Stimulated activated naive CD8-positive, alpha-beta T cell treated with anti-CD3 and anti-CD28 coated beads, Interleukin-15, amount 100 ng/mL, for 72 hours (primary cell): ENCODE results near the gene FBXL16.

Experiments
- ATAC-seq: fragments of 150-1000 bp; cut with Tn5 transposase; 2 replicates; pipeline ENCODE4 v1.10.0; 2021; ENCODE audit warnings: mild to moderate bottlenecking, moderate library complexity
- DNase-seq, 2 donors: peaks; one replicate each; pipeline ENCODE4 v3.0.0; 2021 to 2022
- H3K27ac Mint-ChIP-seq, 2 donors: one replicate each; pipeline ENCODE4 v1.8.0; 2022; ENCODE audit warnings: mild to moderate bottlenecking in 2 of 2, mixed read lengths in 2 of 2, moderate library complexity in 2 of 2
- H3K27me3 Mint-ChIP-seq: one replicate; pipeline ENCODE4 v1.8.0; 2022; ENCODE audit warnings: mixed read lengths
- H3K4me1 Mint-ChIP-seq: one replicate; pipeline ENCODE4 v1.8.0; 2022; ENCODE audit warnings: mild to moderate bottlenecking, mixed read lengths
- H3K4me3 Mint-ChIP-seq, 2 donors: one replicate each; pipeline ENCODE4 v1.8.0; 2022; ENCODE audit warnings: mild to moderate bottlenecking in 2 of 2, mixed read lengths in 2 of 2, moderate library complexity in 1 of 2
- H3K9me3 Mint-ChIP-seq, 2 donors: one replicate each; pipeline ENCODE4 v1.8.0; 2022; ENCODE audit warnings: mixed read lengths in 2 of 2

Gene FBXL16

DNA sequence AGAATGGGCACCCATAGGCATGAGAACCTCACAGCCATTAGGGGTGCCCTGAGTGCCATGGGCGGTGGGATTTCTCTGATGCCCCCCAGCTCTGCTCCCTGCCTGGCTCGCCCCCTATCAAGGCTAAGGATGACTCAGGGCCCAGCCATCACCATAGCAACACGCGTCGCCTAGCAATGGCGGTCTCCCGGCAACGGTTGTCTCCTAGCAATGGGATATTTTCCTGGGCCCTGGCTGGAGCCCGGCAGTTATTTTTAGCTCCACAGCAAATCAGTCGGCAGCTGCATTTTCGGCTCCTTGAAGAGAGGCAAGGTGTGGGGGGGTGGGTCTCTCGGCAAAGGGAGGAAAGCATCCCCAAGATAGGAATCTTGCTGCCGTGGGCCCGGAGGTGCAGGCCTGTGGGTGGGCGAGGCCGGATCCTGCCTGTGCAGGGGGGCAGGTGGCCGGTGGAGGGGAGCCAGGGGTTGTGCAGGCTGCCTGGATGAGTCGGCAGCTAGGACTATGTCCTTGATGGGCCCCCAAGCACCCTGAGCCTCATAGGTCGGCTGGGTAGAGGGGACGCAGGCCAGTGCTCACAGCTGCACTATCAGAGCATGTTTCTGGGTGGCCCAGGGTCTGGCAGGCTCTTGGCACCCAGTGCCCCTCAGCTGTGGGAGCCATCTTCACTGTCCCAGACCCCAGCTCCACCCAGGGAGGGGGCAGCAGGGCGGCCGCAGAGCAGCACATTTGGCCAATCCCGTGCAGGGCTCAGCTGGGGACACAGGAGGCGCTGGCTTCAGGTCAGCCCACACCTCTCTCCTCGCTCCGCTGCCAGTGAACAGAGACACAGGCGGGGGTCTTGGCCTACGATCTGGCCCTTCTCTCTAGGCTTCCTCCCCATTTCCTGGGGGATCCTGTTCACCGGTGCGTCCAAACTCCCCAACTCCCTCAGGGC is 4.2 kb upstream of the FBXL16 start:
- H3K9me3 Mint-ChIP-seq: no peaks in the 10 kb centered on the region
- DNase-seq: no peak
- peaks cover 23% of the 10 kb centered on the region for H3K4me1 Mint-ChIP-seq
- no peak for ATAC-seq
- H3K27me3 Mint-ChIP-seq: peaks cover 76% of the 10 kb centered on the region
- H3K27ac Mint-ChIP-seq: no peak overlapping the region
- no peak overlapping the region for H3K4me3 Mint-ChIP-seq

DNA sequence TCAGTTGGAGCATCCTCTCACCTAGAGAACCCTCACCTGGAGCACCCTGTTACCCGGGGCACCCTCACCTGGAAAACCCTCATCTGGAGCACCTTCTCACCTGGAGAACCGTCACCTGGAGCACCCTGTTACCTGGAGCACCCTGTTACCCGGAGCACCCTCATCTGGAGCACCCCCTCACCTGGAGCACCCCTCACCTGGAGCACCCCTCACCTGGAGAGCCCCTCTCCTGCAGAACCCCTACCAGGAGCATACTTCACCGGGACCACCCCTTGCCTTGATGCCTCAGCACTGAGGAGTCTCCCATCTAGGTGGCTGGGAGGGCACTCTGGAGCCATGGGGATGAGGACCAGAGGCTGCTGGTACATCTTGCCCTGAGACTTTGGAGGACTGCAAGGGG is 3.4 kb upstream of the FBXL16 start:
- Mint-ChIP-seq H3K4me3 (no peak overlapping the region), H3K27me3 (peaks cover 80% of the 10 kb centered on the region), H3K27ac (no peak overlapping the region), H3K4me1 (peaks cover 14% of the 10 kb centered on the region), H3K9me3 (no peaks in the 10 kb centered on the region)
- ATAC-seq (no peak), DNase-seq (no peak)

- ATAC-seq (no peak), DNase-seq (no peak)
- H3K4me1 Mint-ChIP-seq: peaks cover 12% of the 10 kb centered on the region
- H3K9me3 Mint-ChIP-seq: no peaks in the 10 kb centered on the region
- no peak overlapping the region for H3K4me3 Mint-ChIP-seq
- H3K27ac Mint-ChIP-seq: no peak overlapping the region
- peaks cover 83% of the 10 kb centered on the region for H3K27me3 Mint-ChIP-seq
Observed at GRCh38 chr16:708019-708418, 2.4 kb upstream of the FBXL16 start.

- no peaks in the 10 kb centered on the region for H3K9me3 Mint-ChIP-seq
- peaks cover 11% of the 10 kb centered on the region for H3K4me1 Mint-ChIP-seq
- DNase-seq (no peak), ATAC-seq (no peak)
- H3K27me3 Mint-ChIP-seq: peaks cover 86% of the 10 kb centered on the region
- H3K27ac Mint-ChIP-seq: no peak overlapping the region
- no peak overlapping the region for H3K4me3 Mint-ChIP-seq
Observed at GRCh38 chr16:707062-707538, 1.5 kb upstream of the FBXL16 start.

- Mint-ChIP-seq H3K4me1 (peaks cover 14% of the 10 kb centered on the region), H3K27ac (no peak overlapping the region), H3K27me3 (peaks cover 88% of the 10 kb centered on the region), H3K4me3 (peak overlapping the region in 1 of 2 donors; percentile 10), H3K9me3 (no peaks in the 10 kb centered on the region)
- no peak for DNase-seq
- no peak for ATAC-seq
Observed at GRCh38 chr16:706189-707061, 824 bp upstream of the FBXL16 start.

DNA sequence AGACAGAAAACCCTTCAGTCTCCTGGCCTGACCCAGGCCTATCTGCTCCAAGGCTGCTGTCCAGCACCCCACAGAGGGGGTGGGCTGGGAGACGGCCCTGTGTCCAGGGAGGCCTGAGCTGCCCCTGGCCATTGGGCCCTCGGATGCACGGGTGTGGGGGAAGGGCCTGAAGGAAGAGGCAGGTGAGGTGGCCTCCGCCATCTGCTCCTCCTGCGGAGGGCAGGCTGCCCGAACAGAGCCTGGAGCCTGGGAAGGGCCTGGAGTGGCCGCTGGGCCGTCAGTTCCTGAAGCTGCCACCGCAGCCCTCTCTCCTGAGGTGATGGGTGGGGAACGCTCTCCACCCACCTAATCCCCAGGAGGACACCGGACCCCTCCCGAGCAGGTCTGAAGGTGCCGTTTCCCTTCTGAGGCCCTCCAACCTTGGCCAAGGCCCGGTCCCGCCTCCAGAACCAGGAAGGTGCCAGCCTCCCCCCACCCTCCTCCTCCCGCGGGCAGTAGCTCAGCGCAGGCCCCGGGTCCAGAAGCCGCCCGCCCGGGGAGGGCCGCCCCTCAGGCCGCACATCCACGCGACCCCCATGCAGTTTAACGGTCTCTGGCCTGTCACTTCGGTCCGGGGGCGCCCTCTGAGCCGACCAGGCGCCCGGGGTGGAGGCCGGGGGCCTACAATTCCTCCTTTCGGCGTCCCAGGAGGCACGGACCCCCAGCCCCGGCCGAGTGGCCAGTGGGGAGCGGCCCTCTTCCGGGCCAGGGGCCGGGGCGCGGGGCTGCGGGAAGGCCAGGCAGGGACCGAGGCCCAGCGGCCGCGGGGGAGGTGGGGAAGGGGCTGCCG is 835 bp downstream of the FBXL16 start:
- no peak overlapping the region for H3K4me3 Mint-ChIP-seq
- no peak for DNase-seq
- no peaks in the 10 kb centered on the region for H3K9me3 Mint-ChIP-seq
- peaks cover 81% of the 10 kb centered on the region for H3K27me3 Mint-ChIP-seq
- no peak for ATAC-seq
- no peak overlapping the region for H3K27ac Mint-ChIP-seq
- H3K4me1 Mint-ChIP-seq: peaks cover 26% of the 10 kb centered on the region

GRCh38 chr16:704047-704446 is 1.6 kb downstream of the FBXL16 start:
- Mint-ChIP-seq H3K27ac (no peak overlapping the region), H3K9me3 (no peaks in the 10 kb centered on the region), H3K4me3 (no peak overlapping the region), H3K27me3 (peaks cover 73% of the 10 kb centered on the region), H3K4me1 (peaks cover 26% of the 10 kb centered on the region)
- no peak for DNase-seq
- no peak for ATAC-seq

DNA sequence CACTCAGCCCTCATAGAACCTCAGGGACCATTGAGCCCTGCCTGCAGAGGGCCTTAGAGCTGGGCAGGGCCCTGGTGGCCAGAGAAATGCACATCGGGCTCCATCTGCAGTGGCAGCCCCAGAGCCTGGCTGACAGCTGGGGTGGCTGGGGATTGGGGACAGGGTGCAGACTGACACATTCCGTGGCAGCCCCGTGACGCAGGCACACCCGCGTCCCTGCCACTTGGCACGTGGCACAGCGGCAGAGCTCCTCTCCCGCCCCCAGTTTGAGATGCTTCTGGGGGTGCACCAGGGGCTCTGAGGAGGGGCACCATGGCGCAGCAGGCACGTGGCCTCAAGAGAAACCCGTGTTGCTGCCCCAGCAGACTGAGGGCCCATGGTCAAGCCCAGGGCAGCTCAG is 2.2 kb downstream of the FBXL16 start:
- H3K4me3 Mint-ChIP-seq: no peak overlapping the region
- peaks cover 67% of the 10 kb centered on the region for H3K27me3 Mint-ChIP-seq
- peaks cover 26% of the 10 kb centered on the region for H3K4me1 Mint-ChIP-seq
- DNase-seq (no peak), ATAC-seq (no peak)
- no peak overlapping the region for H3K27ac Mint-ChIP-seq
- H3K9me3 Mint-ChIP-seq: no peaks in the 10 kb centered on the region

DNA sequence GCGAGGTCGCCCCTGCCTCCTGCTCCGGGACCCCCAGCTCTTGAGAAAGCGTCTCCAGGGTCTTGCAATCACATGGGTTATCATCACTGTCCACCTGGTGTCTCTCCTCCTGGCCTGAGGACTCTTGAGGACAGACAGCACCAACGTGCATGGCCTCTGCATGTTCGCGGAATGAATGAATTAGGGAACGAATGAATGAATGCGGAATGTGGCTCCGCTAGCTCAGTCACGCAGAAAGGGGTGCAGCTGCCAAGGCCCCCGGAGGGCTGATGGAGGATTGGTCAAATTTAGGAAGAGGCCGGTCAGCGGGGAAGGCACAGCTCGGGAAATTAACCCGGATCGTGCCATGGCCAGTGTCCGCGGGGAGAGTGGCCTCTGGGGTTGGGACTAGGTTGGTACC is 3.3 kb downstream of the FBXL16 start:
- H3K9me3 Mint-ChIP-seq: no peaks in the 10 kb centered on the region
- H3K4me1 Mint-ChIP-seq: peaks cover 26% of the 10 kb centered on the region
- no peak overlapping the region for H3K27ac Mint-ChIP-seq
- ATAC-seq (no peak), DNase-seq (no peak)
- H3K4me3 Mint-ChIP-seq: peak overlapping the region in 1 of 2 donors; percentile 24
- H3K27me3 Mint-ChIP-seq: peaks cover 56% of the 10 kb centered on the region

DNA sequence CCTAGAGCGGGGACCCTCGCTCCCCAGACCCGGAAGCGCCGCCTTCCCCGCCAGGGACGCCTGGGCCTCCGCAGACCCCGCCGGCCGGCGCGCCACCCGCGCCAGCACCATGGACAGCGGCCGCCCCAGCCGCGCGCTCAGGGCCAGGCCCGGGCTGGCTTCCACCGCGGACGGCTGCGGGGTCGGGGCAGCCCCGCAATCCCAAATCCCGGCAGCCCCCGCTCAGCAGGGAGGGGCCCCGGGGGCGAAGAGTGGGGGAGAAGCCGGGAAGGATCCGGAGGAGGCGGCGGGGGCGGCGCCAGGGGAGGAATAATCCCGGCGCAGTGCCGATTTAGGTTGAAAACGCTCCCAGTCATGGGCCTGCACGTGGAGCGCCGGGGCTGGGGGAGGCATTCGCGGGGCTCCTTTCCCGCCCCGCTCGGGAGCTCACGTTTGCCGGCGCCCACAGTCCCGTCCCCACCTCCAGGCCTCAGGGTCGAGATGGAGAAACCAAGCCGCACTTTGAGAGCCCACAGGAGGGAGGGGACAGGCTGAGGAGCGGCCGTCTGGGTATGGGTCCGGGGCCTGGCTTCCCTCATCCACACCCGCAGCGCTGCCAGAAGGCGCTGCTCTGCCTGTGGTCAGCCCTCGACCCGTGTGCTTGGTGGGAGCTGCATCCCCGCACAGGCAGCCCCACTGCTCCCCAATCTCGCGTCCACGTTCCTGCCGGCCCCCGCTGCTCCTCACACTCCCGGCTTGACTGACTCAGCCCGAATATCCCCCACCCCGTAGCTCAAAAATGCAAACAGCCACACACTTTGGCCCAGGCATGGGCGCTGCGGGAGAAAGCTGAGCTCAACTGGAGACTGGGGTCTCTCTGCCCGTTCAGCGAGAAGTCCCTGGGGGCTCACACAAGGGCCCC is 4.7 kb downstream of the FBXL16 start:
- Mint-ChIP-seq H3K9me3 (no peaks in the 10 kb centered on the region), H3K27me3 (peaks cover 42% of the 10 kb centered on the region), H3K4me3 (no peak overlapping the region), H3K27ac (no peak overlapping the region), H3K4me1 (peaks cover 24% of the 10 kb centered on the region)
- no peak for DNase-seq
- peak; percentile 44 for ATAC-seq

- Mint-ChIP-seq H3K4me1 (peaks cover 31% of the 10 kb centered on the region), H3K9me3 (no peaks in the 10 kb centered on the region), H3K27ac (no peak overlapping the region), H3K4me3 (no peak overlapping the region), H3K27me3 (peaks cover 34% of the 10 kb centered on the region)
- ATAC-seq (no peak), DNase-seq (no peak)
Observed at GRCh38 chr16:698911-699671, 6.5 kb downstream of the FBXL16 start.

DNA sequence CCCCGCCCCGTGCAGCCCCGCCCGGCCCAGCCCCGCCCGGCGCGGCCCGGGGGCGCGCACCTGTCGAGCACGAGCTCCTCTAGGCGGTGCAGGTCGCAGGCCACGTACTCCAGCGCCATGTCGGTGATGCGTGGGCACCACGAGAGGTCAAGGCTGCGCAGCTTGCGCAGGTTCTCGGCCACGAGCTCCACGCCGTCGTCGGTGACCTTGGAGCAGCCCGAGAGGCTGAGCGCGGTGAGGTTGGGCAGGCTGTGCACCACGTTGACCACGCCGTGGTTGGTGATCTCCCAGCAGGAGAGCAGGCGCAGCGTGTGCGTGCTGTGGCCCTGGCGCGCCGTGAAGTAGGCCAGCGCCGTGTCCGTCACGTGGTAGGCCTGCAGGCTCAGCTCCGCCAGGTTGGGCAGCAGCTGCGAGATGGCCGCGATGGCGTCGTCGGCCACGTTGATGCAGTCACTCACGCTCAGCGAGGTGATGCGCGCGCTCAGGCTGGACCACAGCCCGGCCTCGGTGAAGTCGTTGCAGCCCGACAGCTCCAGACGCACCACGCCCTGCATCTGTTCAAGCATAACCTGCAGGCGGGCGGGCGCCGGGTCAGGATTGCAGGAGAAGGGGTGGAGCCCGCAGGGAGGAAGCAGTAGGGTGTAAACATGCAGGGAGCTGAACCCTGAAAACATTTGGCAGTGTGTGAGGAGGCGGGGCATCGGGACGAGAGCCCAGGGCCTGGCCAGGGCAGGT is 10.1 kb downstream of the FBXL16 start:
- Mint-ChIP-seq H3K4me1 (peaks cover 41% of the 10 kb centered on the region), H3K9me3 (peaks cover 0 to 9% of the 10 kb centered on the region in 2 donors), H3K4me3 (peak overlapping the region; percentile 84 to 93), H3K27me3 (peaks cover 12% of the 10 kb centered on the region), H3K27ac (peak overlapping the region; percentile 65 to 93)
- DNase-seq: peak; percentile 71 to 76
- peak; percentile 87 for ATAC-seq

DNA sequence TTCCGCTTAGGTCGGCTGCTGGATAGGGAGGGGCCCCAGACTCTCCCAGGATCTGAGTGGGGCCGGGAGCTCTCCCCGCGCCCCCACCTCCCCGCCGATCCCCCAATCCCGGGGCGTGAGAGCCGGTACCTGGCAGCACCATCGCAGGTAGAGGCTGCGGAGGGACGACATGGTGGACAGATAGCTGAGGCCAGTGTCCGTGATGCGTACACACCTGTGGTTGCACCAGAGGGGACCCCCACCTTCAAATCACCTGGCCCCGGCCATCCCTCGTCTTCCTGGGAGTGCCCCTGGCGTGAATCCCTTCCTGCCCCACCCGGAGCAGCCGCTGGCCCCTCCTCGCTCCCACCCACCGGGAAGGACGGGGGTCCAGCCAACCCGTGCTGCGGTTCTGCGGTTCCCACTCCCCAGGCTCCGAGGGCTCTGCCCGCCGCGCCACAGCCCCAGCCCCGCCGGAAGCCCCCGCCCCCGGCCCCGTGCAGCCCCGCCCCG is 10.7 kb downstream of the FBXL16 start:
- Mint-ChIP-seq H3K4me3 (peak overlapping the region; percentile 71 to 93), H3K4me1 (peaks cover 42% of the 10 kb centered on the region), H3K27ac (no peak overlapping the region), H3K27me3 (peaks cover 12% of the 10 kb centered on the region), H3K9me3 (peaks cover 0 to 9% of the 10 kb centered on the region in 2 donors)
- DNase-seq (no peak), ATAC-seq (no peak)
